Activated CD4-positive, alpha-beta T cell treated with anti-CD3 and anti-CD28 coated beads, Interleukin-2, amount 50 U/mL, for 48 hours (primary cell): ENCODE data around the gene RFX7.
"Not testable (repeated sequence)": the region's sequence is repeated elsewhere in the genome, so short reads cannot be mapped to it uniquely, and the experiment has no call there.

ENCODE experiments used
- DNase-seq, 2 experiments: peaks; one replicate each; pipeline ENCODE4 v3.0.0-alpha.2; 2020

RFX7 gene

GRCh38 chr15:56243163-56244037 is at the start of gene RFX7:
TSS of gene RFX7 (minus strand) at chr15:56243879. CDS start at chr15:56243285, 594 bp downstream.
- DNase-seq = peak; percentile 65 to 76

- DNase-seq = no peak
These were observed 49.1 kb upstream of the RFX7 start for GRCh38 chr15:56292546-56293316.

- DNase-seq = no peak
These were observed 48.1 kb upstream of the RFX7 start for GRCh38 chr15:56291741-56292140.

- DNase-seq = no peak
These were observed 42.5 kb upstream of the RFX7 start for GRCh38 chr15:56286213-56286612.

- no peak for DNase-seq
These were observed 37.5 kb upstream of the RFX7 start for GRCh38 chr15:56281145-56281544.

- DNase-seq = no peak
These were observed 30.0 kb upstream of the RFX7 start for GRCh38 chr15:56273724-56274123.

- DNase-seq = no peak
These were observed 28.8 kb upstream of the RFX7 start for GRCh38 chr15:56272454-56272853.

GRCh38 chr15:56266465-56266864 is 22.8 kb upstream of the RFX7 start:
- DNase-seq = not testable (repeated sequence)

GRCh38 chr15:56261854-56262509 is 18.3 kb upstream of the RFX7 start:
- DNase-seq = no peak

GRCh38 chr15:56257306-56257705 is 13.6 kb upstream of the RFX7 start:
- DNase-seq = not testable (repeated sequence)

GRCh38 chr15:56254265-56254664 is 10.6 kb upstream of the RFX7 start:
- DNase-seq = no peak

- DNase-seq = no peak
These were observed 8.7 kb upstream of the RFX7 start for GRCh38 chr15:56252386-56252785.

GRCh38 chr15:56251315-56252095 is 7.8 kb upstream of the RFX7 start:
- DNase-seq = no peak

- no peak for DNase-seq
These were observed 6.9 kb upstream of the RFX7 start for GRCh38 chr15:56250626-56251025.

GRCh38 chr15:56249092-56249491 is 5.4 kb upstream of the RFX7 start:
- DNase-seq = no peak

- DNase-seq = no peak
These were observed 4.8 kb upstream of the RFX7 start for GRCh38 chr15:56248311-56248992.

GRCh38 chr15:56247266-56247665 is 3.6 kb upstream of the RFX7 start:
- no peak for DNase-seq

- peak; percentile 89 to 91 for DNase-seq
These were observed 2.5 kb upstream of the RFX7 start for GRCh38 chr15:56245871-56246814.

GRCh38 chr15:56244811-56245576 is 1.3 kb upstream of the RFX7 start:
- DNase-seq = peak; percentile 55 to 62
